Activated T-helper 9 cell treated with anti-CD3 and anti-CD28 coated beads, Interleukin-2, amount 50 U/mL, for 16 hours (primary cell): ENCODE results near the gene RFXAP.

ENCODE experiments used
- DNase-seq: peaks from one replicate; pipeline ENCODE4 v3.0.0-alpha.2; 2020; ENCODE audit warnings: low read depth

RFXAP gene

DNA sequence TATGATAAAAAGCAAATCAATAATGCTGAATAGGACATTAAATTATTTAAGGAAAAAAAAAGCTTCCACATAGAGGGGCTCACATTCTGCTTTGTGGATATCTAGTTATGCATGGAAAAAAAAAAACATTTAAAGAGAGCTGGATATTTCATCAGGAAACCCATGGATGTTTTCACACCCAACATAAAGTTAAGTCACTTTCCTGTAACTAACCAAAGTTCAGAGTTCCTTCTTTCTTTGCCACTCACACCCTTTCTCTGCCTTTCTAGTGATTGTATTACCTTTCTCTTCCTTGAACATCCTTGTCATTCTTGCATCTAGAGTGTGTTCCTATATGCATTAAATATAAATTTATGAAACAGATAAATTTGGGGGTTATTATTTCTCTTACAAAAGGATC, 47.2 kb downstream of the RFXAP start:
- no peak for DNase-seq

DNA sequence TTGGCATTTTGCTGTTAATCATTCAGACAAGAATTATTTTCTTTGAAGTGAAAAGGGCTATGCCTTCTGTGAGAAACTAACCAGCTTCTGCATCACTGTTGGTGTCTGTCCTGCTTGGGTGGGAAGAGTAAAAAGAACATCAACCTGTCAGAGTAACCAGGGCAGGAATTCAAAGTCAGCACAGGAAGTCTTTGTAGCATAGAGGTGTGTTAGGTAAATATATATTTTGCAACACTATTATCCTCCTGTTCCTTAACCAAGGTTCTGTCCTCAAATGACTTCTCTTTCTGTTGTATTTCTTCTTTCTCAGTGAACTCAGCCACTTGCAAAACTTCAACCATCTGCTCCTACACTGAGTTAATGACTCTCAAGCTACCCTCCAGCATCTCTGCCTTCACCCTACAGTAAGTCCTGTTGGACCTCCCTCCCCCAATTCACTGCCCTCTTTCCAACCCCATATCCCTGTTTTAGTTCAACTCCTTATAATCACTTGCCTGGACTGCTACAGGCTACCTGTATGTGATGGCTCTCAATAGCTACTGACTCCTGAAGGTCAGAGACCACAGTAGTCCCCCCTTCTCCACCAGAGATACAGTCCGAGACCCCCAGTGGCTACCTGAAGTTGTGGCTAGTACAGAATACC, 51.1 kb downstream of the RFXAP start:
- DNase-seq: no peak

DNA sequence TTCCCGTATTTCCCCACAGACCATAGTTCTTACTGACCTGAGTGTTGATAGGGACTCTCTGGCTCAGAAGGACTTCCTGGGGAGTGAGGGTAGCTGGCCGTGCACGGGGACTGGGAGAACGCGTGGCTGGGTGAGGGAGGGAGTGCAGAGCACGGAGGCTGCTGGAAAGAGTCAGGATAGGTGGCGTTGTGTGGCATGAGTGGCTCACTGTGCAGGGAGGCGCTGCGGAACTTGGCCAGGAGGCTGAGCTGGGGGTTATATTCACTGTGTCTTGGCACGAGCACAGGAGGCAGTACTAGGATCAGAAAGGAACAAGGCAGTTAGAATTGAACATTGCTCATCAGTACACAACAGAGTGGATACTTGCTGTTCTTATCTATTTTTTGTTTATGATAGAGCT, 53.6 kb downstream of the RFXAP start:
- no peak for DNase-seq

DNA sequence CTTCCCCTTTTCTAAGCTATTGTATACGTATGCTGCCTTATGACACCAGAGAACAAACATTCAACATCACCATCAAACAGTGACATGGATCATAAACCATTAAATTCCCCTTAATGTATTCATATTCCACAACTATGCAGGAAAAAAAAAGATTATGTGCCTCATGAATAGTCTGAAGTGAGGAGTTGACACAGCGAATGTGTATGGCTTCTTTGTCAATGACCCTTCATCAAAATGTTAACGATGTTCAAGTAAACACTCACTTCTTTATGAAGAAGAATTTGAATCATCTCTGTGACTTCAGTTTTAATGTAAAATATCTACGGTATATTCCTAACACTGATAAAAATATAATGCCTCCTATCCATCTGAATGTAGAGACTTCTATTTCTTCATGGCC, 56.4 kb downstream of the RFXAP start:
- DNase-seq: no peak

DNA sequence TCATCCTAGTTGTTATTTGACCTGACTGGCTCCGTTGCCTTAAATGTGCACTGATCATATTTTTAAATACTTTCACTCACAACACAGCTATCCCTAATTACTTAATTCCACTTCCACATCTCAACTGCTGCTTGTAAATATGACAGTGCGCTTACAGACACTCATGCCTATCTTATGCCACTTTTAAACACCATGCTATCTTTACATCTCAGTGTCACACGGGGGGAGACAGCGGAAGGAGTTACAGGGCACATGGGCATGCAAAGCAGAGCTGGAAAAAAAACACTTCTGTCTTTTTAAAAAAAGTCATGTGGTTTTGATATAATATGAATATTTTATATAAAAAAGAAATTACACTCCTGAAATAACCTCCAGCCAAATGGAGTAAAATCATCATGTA, 56.9 kb downstream of the RFXAP start:
- DNase-seq: no peak
